GM21381 (cell line): ENCODE results near the gene MIGA2.
"Not testable (repeated sequence)": the region's sequence is repeated elsewhere in the genome, so short reads cannot be mapped to it uniquely, and the experiment has no call there.

ENCODE experiments used
- ATAC-seq: cut with Tn5 transposase; IDR thresholded peaks from one replicate; pipeline ENCODE4 v1.9.1; 2021; ENCODE audit warnings: mild to moderate bottlenecking, moderate library complexity; ENCODE audit not compliant: unreplicated experiment

MIGA2 gene, protein sequence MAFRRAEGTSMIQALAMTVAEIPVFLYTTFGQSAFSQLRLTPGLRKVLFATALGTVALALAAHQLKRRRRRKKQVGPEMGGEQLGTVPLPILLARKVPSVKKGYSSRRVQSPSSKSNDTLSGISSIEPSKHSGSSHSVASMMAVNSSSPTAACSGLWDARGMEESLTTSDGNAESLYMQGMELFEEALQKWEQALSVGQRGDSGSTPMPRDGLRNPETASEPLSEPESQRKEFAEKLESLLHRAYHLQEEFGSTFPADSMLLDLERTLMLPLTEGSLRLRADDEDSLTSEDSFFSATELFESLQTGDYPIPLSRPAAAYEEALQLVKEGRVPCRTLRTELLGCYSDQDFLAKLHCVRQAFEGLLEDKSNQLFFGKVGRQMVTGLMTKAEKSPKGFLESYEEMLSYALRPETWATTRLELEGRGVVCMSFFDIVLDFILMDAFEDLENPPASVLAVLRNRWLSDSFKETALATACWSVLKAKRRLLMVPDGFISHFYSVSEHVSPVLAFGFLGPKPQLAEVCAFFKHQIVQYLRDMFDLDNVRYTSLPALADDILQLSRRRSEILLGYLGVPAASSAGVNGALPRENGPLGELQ

DNA sequence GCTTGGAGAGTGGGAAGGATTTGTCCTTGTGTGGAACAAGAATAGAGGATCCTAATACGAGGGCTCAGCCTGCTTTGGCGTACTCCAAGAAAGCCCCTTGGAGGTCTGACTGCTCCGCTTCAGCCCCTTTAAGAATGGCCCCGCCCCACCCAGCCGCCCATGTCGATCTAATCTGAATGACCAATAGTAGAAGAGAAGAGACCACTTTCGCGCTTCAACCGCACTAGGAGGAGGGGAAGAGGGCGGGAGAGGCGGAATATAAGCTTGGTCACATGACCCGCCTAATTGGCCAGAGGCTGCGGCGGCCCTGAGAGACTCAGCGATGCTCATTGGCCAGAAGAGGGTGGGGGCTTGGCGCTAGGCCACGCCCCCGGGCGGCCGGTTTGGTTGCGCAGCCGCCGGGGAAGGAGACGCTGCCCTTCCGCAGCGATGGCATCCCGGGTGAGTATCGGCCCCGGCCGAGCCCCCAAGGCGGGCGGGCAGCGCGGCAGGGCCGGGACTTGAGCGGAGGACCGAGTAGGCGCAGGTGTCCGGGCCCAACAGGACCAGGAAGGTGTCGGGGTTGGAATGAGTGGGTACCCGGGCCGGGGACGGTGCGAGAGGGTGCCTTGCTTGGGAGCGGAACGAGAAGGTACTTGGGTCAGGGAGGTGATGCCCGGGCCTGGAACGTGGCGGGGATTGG is at the start of gene MIGA2:
Gene MIGA2 (plus strand): TSS at position 386 of the 682 bp plus-strand sequence. CDS start 3,969 bp downstream, outside the sequence.
- ATAC-seq = peak; percentile 96

DNA sequence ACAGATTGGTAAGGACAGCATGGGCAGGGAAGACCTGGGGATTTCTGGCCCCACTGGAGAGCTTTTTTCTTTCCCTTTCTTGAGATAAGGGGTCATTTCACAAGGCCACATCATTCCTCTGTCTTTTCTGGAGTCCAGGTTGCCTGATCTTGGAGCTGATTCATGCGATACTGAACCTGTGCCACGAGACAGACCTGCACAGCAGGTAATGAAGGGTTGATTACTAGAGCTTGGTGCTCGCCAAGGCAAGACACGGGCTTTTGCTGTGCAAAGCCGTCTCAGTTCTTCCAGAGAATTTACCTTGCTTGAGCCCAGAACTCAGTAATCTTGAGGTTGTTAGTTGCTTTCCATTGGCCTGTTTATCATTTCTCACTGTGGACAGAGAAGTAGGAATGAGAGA is 49.8 kb upstream of the MIGA2 start:
- ATAC-seq = no peak

DNA sequence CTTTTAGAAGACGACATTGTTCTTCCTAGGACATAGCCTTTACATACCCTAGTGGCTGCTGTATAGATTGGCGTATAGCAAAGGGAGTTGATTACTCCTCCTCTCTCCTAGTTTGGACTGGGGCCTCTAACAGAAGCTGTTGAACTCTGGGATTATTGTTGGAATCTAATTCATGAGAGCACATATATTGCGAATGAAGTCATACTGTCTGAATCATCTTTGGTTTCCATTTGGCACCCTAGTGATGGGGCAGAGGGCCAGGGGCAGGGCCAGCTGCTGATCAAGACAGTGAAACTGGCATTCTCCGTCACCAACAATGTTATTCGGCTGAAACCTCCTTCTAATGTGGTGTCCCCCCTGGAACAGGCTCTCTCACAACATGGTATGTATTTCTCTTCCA is 48.6 kb upstream of the MIGA2 start:
- no peak for ATAC-seq

DNA sequence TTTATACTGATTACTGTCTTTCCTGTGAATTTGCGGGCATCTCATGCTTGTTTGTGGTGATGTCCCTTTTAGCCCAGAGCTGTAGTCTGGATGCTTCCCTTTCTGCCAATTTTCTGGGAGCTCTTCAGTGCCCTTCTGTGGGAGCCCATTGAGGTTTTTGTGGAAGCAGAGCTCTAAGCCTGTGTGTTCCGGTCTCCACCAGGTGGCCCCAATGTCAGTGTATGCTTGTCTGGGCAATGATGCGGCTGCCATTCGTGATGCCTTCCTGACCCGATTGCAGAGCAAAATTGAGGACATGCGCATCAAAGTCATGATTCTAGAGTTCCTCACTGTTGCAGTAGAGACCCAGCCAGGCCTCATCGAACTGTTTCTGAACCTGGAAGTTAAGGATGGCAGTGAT is 43.4 kb upstream of the MIGA2 start:
- ATAC-seq = no peak

DNA sequence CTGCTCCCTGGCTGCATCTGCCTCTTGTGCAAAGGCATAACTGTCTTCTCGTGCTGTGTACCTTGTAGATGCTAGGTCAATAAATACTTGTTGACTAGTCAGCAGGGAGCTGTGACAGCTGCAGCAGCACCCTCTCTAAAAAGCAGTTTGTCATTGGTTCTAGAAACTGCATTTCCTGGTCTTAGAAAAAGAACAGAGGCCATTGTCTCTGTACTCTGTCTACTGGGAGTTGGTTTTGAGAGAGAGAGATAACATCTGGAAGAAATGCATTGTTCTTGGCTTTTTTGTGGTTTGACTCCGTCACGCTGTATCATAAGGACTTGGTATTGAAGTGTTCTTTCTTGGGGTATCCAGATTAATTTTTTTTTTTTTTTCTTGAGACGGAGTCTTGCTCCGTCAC is 40.6 kb upstream of the MIGA2 start:
- no peak for ATAC-seq

DNA sequence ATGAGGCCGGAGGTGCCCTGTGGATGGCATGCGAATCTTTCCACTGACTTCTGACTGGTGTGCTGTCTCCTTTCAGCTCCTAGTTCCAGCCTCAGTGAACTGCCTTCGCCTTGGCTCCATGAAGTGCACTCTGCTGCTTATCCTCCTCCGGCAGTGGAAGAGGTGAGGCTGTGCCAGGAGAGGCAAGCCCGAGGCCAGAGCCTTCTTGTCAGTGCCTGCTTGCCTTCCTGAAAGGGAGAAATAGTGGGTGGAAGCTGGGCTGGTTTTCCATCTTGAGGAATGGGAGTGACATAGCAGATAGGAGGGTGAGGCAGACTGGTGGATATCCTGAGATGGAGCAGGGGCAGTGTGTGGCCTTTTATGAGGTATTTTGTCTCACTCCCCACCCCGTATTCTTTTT is 38.0 kb upstream of the MIGA2 start:
- ATAC-seq = no peak

DNA sequence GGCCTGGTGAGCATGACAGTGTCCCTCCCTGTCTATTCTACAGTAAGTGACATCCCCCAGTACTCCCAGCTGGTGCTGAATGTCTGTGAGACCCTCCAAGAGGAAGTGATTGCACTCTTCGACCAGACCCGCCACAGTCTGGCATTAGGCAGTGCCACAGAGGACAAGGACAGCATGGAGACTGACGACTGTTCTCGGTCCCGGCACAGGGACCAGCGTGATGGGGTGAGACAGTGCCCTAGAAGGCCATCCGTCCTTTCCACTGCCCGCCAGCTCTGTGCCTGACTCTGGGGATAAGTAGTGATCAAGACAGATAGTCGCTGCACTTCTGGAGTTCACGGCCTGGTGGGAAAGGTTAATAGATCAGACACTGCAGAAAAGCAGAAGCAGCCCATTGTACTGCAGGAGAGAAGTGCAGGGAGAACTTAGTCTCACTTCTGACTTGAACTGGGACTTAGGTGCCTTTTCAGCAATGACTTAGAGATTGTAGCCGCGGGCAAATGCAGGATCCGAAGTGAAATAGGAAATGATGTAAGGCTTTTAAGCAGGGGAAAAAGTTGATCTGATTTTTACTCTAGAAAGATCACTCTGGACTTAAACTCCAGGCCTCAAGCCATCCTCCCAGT is 36.7 kb upstream of the MIGA2 start:
- ATAC-seq = no peak

DNA sequence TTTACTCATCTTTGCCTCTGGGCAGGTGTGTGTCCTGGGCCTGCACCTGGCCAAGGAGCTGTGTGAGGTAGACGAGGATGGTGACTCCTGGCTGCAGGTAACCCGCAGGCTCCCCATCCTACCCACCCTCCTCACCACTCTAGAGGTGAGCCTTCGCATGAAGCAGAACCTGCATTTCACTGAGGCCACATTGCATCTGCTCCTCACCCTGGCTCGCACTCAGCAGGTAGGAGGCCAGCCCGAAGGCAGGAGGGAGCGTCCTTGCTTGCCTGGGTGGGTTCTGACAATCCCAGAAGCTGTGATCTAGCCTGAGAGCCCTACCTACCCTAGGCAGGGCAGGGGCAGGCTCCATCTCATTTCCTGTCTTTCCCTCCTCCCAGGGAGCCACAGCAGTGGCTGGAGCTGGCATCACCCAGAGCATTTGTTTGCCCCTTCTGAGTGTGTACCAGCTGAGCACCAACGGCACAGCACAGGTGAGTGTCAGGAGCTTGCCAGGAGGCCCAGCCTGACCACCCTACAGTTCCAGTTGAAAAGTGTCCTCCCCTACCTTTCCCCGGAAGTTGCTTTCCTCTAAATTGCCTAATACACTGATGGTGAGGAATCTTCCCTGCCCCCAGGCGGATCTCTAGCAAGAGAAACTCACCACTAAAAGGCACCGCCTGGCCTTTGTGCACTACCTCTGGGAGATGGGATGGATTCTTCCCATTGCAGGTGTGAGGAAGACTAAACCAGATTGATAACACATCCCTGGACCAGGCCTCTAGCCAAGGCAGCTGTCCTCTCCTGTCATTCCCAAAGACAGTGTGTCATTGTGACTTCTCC is 34.7 kb upstream of the MIGA2 start:
- ATAC-seq = no peak

DNA sequence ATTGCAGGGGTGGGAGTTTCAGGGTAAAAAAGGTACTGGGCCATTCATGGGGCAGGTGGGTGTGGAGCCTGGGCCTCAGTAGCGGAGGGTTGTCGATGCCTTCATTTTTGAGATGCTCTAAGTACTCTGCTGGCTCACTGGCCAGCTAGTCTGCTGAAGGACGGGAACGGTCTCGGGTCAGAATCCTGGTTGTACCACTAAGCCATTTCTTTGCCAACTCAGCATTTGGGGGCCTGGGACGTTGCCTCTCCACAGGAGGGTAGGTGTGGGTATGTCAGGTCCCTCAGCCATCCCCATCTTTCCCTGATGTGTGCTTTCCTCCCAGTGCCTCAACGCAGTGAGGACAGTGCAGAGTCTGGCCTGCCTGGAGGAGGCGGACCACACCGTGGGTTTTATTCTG is 33.4 kb upstream of the MIGA2 start:
- ATAC-seq = no peak

DNA sequence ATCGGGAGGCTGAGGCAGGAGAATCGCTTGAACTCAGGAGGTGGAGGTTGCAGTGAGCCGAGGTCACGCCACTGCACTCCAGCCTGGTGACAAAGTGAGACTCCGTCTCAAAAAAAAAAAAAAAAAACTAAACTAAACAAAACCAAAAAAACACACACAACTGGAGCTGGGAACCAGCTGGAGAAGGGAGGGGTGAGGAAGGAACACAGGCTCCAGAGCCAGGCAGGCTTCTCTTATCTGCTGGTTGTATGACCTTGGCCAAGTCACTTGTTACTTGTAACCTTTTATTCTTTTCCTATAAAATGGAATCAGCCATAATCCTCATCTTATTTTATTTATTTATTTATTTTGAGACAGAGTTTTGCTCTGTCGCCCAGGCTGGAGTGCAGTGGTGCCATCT is 32.3 kb upstream of the MIGA2 start:
- not testable (repeated sequence) for ATAC-seq

DNA sequence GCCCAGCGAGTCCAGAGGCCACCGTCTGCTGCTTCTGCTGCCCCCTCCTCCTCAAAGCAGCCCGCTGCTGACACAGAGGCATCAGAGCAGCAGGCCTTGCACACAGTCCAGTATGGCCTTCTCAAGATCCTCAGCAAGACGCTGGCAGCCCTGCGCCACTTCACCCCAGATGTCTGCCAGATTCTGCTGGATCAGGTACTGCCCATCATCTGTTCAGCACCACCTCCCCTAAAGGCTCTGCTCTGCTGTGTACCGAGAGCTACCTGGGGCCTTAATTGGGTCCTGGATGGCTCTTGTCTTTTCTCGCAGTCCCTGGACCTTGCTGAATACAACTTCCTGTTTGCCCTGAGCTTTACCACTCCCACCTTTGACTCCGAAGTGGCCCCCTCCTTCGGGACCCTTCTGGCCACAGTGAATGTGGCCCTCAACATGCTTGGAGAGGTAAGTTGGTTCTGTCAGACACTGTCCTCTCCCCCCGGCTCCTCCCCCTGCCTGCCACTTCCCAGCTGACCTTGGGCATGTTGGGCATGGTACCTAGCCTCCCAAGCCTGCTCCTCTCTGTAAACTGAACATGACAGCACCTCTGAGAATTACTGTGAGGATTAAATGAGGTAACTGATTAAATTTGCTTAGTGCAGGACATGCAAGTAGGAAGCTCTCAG is 31.0 kb upstream of the MIGA2 start:
- ATAC-seq = no peak

DNA sequence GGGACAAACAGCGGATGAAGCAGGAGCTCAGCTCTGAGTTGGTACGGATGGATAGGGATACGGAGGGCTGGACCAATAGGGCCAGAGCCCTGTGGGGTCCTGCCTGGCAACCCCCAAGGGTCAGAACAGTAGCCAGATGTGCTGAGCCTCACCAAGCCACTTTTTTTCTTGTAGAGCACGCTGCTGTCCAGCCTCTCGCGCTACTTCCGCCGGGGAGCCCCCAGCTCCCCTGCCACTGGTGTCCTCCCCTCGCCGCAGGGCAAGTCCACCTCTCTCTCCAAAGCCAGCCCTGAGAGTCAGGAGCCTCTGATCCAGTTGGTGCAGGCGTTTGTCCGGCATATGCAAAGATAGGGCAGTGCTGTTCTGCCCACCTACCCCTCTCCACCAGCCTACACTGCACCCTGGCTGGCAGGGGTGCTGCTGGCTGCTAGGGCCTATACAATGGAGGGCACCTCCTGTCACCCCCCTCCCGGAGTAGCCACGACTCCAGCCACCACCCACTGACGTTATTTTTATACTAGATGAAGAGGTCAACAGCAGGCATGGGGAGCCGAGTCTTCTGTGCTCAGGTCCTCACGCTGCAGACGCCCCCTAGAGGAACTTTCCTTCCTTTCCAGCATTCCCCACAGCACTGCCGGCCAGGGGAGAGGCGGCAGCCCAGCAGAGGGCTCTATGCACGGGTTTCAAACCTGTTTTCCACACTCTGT is 29.9 kb upstream of the MIGA2 start:
- no peak for ATAC-seq

DNA sequence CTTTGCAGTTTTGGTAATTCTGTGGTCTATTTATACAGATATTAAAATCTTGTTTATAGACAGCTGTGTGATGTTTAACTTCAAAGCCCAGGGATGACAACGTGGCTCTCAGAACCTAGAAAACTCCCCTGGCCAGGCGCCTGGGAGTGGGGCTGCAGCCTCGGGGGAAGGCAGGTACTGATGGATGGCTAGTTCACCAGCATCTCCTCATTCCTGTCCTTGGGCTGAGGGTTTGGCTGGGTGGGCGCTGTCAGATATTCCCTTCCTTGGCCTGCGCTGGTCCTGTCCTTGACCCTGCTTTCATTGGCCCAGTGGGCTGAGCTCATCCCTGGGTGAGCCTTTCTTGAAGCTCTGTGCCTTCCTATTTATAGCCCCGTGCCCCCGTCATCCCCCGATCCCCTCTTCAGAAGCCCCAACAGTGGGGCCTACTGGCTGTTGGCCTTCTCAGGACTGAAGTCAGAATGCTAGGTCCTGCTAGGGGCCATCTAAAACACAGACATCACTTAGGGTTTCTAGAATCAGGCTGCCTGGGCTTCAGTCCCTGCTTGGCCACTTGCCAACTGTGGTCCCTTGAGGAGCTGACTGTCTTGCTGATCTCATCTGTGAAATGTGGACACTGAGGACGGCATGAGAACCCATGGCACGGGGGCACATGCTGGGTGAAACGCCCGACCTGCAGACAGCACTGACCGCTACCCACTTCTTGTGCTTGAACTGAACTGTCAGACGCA is 29.2 kb upstream of the MIGA2 start:
- ATAC-seq = no peak

DNA sequence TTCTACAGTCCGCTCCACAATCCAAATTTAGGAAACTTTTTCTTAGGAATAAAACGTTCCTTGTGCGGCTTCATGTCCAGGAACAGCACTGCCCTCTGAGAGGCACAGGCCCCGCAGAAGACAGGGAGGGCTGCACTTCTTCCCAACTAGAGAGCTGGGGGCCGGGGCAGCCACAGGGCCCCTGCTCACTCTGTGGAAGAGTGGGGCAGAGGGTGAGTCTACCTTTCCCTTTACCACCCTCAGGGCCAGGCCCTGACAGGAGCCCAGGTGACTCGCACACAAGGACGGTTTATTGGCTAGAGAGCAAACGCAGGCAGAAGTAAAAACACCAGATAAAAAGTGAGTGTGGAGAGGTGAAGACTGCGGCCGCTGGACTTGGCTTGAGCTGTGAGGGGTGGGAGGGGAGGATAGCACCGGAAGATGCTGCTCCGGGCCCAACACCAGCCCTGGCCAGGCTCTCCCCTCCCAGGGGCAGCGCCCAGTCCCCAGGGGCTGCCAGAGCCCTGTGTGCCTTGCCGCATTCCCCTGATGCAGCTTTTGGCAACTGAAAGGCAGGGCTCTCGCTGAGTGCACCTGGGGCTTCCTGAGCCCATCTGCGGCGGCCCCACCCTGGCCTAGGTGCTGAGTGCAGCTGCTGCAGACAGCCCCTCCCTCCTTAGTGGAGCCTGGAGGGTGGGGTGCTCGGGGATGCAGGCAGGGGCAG is 28.5 kb upstream of the MIGA2 start:
- ATAC-seq = no peak

DNA sequence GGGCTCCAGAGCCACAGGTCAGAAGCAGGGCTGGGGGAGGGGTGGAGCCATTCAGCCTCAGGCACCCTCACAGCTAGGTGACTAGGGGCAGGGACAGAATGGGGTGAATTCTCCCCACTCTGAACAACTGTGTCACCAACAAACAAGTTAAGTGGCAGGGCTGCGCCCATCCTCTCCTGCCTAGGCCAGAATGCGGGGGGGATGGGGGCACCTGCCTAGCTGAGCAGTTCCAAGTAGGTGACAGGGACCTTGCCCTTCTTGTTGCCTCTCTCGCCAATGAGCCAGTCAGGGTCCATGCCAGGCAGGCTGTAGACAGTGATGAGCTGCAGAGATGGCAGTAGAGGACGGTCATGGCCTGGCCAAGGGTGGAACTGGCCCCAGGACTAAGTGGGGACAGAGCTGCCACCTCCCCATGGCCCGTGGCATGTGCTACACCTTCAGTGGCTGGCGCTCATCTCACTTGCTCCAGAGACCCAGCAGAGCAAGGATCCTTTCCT is 27.9 kb upstream of the MIGA2 start:
- ATAC-seq = no peak

DNA sequence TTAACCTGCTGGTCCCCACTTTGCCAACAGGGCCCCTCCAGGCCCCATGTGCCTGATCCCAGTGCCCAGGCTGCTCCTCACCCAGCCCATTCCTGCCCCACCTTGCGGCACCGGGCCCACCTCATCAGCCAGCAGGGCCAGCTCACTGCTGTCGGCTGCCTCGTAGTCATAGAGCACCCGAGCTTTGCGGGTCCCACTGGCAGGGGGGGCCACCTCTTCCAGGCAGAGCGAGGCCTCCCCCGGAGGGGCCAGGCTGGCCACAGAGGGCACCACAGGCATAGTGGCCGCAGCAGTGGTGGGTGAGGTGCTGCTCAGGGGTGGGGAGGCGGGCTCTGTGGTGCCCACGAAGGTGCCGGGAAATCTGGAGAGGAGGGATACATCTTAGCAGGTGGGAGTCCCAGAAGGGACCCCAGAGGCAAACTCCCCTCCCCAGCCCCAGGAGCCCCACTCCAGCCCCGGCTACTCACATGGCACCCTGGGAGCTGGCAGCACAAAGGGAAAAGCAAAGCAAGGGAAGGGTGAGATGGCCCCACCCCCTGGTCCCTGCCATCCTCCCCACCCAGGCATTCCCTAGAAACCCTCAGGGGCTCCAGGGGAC is 27.3 kb upstream of the MIGA2 start:
- no peak for ATAC-seq

DNA sequence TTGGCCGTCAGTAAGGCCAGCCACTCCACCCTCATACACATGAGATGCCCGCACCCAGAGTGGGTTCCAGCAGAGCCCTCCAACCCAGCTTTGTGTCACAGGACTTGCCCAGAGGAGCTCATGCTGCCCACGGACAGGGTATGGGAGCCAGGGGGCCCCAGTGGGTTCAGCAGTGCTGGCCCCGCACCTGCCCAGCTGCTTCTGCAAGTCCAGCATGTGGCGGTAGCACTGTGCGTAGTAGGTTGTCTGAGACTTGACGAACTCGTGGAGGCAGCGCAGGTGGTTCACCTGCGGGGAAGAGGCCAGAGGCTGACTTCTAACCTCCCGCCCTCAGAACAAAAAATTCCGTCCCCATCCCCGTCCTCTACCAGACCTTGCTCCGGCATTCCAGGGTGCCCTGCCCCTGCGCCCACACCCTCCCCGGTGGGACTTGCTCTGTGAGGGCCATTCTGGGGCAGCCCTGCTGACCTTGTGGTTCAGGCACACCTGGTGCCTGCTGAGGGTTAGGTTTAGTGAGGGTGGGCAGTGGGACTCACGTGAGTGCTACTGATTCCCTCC is 26.8 kb upstream of the MIGA2 start:
- no peak for ATAC-seq
